ENCODE data around the gene MYH8.

MYH8 gene

DNA sequence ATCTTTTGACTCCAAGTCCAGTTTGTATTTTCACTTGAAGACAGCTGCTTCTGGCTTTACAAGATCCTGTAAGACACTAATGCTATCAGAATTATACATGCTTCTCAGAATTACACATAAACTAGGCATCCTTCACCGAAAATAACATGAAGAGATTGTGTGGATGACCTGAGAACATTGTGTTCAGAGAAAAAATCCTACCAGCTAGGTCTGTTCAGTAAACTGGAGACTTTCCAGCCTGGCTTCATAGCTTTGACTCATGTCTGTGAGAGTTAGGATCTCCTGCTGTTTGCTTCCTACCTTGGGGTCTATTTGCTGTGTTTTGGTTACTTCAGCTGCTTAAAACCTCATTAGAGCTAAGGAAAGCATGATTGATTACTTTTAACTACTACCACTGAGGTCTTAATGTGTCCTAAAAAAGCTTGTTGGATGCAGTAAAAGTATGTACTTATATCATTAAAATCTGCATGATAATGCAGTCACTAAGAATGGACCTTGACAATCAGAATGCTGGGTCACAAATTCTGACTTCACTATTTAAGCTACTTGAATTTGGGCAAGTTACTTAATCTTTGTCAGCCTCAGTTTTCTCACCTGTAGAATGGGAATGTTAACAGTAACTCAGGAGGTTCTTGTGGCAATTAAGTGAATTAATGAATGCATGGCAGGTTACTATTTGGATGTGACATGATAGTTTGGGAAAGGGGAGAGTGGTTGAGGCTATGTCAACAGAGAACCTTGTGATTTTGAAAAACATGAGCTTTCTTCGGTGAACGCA is 40.9 kb downstream of the MYH8 start:
- no peak for DNase-seq

DNA sequence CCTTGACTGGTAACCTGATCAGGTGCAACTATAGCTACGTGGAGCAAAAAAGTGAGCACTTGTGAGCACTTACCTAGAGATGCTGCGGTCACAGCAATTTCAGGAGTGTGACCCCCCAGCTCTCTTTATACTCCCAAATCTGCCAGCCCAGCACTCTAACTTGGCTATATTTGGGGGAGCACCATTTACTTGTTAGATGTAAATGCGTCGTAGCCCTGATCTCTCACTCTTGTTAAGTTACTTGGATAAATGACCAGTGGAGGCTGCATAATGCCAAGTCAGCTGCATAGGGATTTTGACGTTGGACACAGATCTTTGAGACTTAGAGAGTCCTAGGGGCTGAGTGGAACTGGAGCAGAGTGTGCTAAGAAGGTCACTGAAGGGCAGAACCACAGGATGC is 48.8 kb downstream of the MYH8 start, which contains the start of gene MYH13:
MYH13 (minus strand) TSS at position 101 of the 400 bp plus-strand sequence. CDS start 8,476 bp downstream, outside the sequence.
- DNase-seq, result no peak

DNA sequence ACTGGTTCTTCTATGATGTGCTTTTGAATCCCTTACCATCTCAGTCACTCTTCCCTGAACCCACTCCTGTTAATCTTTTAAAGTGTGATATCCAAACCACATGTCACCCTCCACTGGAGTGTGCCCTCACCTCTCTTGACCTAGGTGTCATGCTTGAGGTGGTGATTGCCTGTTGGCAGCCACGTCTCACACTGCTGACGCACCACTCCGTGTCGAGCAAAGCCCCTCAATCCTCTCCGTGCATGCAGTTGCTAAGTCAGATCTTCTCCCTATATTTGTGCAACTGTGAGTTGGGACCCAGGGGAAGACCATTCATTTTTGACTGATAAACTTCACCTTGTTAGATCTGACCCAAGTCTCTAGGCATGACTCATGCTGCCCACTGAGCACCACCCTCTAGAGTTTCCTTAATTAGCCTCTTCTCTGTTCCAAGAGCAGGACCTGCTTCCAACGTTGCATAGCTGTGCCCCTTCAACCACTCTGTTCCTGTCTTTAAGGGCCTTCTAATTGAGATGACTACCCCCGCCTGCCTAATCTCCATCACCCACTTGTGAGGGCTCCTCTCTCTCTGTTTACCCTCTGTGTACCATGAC is 51.6 kb downstream of the MYH8 start:
- no peak for DNase-seq

DNA sequence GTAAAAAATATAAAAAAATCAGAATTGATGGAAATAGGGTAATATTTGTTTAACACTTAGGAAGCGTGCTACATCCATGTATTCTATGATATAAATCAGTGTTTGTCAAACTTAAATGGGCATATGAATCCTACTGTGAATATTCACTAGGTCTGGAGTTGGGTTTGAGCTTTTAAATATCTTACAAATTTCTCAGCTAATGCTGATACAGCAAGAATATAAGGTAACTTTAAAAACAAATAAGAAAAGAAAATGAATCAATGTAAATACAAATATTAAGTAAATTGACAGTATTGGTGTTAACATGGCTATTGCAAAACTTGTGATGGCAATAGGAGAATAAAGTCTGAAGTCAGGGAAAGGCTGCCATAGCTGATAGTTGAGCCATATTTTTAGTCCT is 52.5 kb downstream of the MYH8 start:
- no peak for DNase-seq

DNA sequence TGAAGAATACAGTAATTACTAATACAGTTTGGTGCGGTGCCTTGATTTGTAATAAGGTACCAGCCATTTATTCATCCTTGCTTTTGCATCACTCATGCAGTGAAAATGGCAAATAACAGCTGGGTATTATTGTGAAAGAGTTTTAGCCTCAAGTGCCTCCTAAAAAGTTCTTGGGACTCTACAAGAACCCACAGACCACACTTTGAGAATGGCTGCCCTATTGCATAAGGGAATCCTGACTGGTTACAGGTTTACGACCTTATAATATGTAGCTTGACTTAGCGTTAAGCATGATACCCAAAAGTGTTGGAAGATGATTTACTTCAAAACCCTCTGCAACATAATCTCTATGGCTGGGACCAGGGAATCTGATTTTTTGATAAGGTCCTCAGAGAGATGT is 53.2 kb downstream of the MYH8 start:
- DNase-seq, result no peak

DNA sequence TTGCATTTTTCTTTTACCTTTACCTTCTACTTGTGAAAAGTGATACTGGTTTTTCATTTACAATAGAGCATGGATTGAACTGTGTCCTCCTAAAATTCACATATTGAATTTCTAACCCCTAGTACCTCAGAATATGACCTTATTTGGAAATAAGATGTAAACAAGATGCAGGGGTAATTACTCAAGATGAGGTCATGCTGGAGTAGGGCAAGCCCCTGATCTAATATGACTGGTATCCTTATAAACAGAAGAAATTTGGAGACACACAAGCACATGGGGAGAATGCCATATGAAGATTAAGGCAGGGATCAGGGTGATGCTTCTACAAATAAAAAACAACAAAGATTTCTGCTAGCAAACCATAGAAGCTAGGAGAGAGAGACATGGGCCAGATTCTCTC is 61.2 kb downstream of the MYH8 start:
- no peak for DNase-seq

DNA sequence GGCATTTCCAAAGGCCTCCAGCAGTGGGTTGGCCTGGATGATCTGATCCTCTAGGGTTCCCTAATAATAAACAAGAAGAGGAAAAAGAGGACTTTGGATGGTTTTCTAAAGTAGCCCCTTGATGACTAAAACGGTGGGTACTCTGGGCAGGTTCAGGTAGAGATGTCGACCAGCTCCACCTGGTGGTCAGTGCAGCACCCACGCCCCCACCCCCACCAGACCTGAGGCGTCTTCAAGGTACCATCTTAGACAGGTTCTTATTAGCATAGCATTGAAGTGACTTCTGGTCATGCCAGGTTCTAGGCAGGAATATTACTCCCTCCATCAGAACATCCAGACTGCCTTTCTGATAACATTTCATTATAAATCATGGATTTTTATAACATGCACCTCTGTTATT is 64.0 kb downstream of the MYH8 start:
- DNase-seq, result no peak

DNA sequence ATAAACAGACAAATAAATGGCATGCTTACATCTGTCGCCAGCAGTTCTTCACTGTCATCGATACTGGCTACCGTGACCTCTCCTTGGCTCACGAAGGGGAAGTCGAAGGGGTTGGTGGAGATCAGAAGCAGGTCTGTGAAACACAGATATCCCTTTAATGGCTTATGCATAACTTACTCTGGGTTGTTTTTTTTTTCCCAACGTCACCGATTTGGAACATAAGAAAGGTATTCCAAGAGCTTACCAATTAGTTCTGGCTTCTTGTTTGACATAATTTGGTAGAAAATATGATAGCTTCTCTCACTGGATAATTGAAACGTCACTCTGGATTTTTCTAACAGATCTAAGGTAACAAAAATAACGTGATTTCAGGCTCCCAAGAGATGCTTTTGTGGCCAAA is 67.1 kb downstream of the MYH8 start:
- no peak for DNase-seq

DNA sequence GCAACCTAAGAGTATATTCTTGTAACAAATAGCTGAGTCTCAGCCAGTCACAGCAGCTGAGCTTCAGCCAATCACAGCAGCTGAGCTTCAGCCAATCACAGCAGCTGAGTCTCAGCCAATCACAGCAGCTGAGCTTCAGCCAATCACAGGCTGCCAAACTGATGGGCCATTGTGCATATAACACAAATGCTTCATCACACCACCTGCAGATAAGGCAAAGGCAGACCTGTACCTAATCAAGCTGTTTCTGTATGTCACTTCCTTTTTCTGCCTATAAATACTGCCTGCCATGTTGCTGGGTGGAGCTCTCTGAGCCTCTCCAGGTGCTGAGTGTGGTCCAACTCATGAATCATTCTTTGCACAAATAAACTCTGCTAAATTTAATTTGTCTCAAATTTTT is 68.9 kb downstream of the MYH8 start:
- DNase-seq, result no peak

DNA sequence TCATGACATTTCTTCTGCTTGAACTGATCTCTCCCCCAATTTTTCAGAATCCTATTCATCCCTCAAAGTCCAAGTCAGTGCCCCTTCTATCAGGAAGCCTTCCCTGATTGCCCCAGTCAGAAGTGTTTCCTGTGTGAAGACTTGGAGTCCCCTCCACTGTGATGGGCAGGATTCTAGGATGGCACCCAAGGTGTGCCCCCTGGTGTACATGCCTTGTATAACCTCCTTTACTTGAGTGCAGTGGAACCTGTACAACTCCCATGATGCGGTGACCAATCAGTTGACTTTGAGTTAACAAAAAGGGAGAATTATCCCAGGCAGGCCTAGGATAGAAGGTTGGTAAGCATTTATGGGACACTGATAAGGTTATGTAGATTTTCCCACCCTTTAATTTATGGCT is 72.3 kb downstream of the MYH8 start:
- DNase-seq, result no peak

DNA sequence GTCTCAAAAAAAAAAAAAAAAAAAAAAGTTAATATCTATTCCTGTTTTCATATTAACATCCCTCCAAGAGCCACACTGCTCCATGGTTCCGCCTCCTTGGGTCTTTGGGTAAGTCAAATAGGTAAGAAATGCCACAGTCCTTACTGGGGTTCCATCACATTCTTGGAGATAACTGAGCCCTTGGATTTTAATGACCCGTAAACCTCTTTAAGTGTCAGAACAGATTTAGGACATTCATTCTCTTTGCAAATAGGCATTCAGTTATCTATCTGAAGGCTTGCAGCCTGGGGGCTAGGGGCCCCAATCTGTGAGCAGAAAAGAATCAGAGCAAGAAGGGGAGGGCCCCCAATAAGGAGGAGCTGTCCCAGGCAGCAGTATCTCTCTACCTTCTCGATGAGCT is 76.9 kb downstream of the MYH8 start:
- DNase-seq, result no peak
